Measurements from ENCODE around the gene PTPRM.

PTPRM gene

GRCh38 chr18:7786569-7786968 lies 219.5 kb downstream of the PTPRM start:
- Histone ChIP-seq H3F3A (ENCODE audit: insufficient read depth, low read length) (no peaks in the 10 kb centered on the region), H4K20me1 (ENCODE audit: insufficient read depth, low read length) (no peaks in the 10 kb centered on the region), H3K9ac (ENCODE audit: low read length) (no peak overlapping the region), H3K27me3 (replicated peaks; ENCODE audit: insufficient read depth, low read length) (no peaks in the 10 kb centered on the region), H3K36me3 (replicated peaks; ENCODE audit: insufficient read depth, low read length) (no peaks in the 10 kb centered on the region), H3K4me3 (ENCODE audit: low read length) (no peak overlapping the region), H3K79me2 (ENCODE audit: low read length) (no peaks in the 10 kb centered on the region), H3K9me3 (replicated peaks; ENCODE audit: insufficient read depth, low read length) (no peaks in the 10 kb centered on the region), H3K4me2 (ENCODE audit: low read depth, low read length) (no peak overlapping the region), H3K9me2 (replicated peaks; ENCODE audit: insufficient read depth, low read length) (no peaks in the 10 kb centered on the region), H3K4me1 (ENCODE audit: low read length) (no peaks in the 10 kb centered on the region), H3K27ac (ENCODE audit: low read length) (no peak overlapping the region), H2AFZ (ENCODE audit: low read length) (no peak overlapping the region)
- no peak for DNase-seq
- TF ChIP-seq EZH2 (optimal IDR thresholded peaks at IDR 0.05; ENCODE audit: low read depth, low read length), result no peak
- TF ChIP-seq, protein P1, sequence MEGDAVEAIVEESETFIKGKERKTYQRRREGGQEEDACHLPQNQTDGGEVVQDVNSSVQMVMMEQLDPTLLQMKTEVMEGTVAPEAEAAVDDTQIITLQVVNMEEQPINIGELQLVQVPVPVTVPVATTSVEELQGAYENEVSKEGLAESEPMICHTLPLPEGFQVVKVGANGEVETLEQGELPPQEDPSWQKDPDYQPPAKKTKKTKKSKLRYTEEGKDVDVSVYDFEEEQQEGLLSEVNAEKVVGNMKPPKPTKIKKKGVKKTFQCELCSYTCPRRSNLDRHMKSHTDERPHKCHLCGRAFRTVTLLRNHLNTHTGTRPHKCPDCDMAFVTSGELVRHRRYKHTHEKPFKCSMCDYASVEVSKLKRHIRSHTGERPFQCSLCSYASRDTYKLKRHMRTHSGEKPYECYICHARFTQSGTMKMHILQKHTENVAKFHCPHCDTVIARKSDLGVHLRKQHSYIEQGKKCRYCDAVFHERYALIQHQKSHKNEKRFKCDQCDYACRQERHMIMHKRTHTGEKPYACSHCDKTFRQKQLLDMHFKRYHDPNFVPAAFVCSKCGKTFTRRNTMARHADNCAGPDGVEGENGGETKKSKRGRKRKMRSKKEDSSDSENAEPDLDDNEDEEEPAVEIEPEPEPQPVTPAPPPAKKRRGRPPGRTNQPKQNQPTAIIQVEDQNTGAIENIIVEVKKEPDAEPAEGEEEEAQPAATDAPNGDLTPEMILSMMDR (IDR thresholded peaks at IDR 0.05; ENCODE audit: low read length), result no peak
- TF ChIP-seq EZH2phosphoT487 (IDR thresholded peaks at IDR 0.05; ENCODE audit: low read length), result no peak

GRCh38 chr18:7787339-7787738 lies 220.2 kb downstream of the PTPRM start:
- H3K4me1 ChIP-seq (ENCODE audit: low read length), result no peaks in the 10 kb centered on the region
- no peaks in the 10 kb centered on the region for H3F3A ChIP-seq (ENCODE audit: insufficient read depth, low read length)
- H3K9me3 ChIP-seq (replicated peaks; ENCODE audit: insufficient read depth, low read length), result no peaks in the 10 kb centered on the region
- TF ChIP-seq, protein P1 (IDR thresholded peaks at IDR 0.05; ENCODE audit: low read length), result no peak
- TF ChIP-seq EZH2 (optimal IDR thresholded peaks at IDR 0.05; ENCODE audit: low read depth, low read length) (no peak), EZH2phosphoT487 (IDR thresholded peaks at IDR 0.05; ENCODE audit: low read length) (no peak)
- H3K27me3 ChIP-seq (replicated peaks; ENCODE audit: insufficient read depth, low read length), result no peaks in the 10 kb centered on the region
- H3K9me2 ChIP-seq (replicated peaks; ENCODE audit: insufficient read depth, low read length), result no peaks in the 10 kb centered on the region
- H3K9ac ChIP-seq (ENCODE audit: low read length), result no peak overlapping the region
- no peak for DNase-seq
- no peak overlapping the region for H3K4me2 ChIP-seq (ENCODE audit: low read depth, low read length)
- no peak overlapping the region for H3K4me3 ChIP-seq (ENCODE audit: low read length)
- H2AFZ ChIP-seq (ENCODE audit: low read length), result no peak overlapping the region
- no peak overlapping the region for H3K27ac ChIP-seq (ENCODE audit: low read length)
- no peaks in the 10 kb centered on the region for H3K79me2 ChIP-seq (ENCODE audit: low read length)
- no peaks in the 10 kb centered on the region for H3K36me3 ChIP-seq (replicated peaks; ENCODE audit: insufficient read depth, low read length)
- H4K20me1 ChIP-seq (ENCODE audit: insufficient read depth, low read length), result no peaks in the 10 kb centered on the region

- Histone ChIP-seq H3K4me3 (ENCODE audit: low read length) (no peak overlapping the region), H3K4me1 (ENCODE audit: low read length) (no peaks in the 10 kb centered on the region), H3K79me2 (ENCODE audit: low read length) (no peaks in the 10 kb centered on the region), H2AFZ (ENCODE audit: low read length) (no peak overlapping the region), H3K27me3 (replicated peaks; ENCODE audit: insufficient read depth, low read length) (no peaks in the 10 kb centered on the region), H3K36me3 (replicated peaks; ENCODE audit: insufficient read depth, low read length) (no peaks in the 10 kb centered on the region), H3K4me2 (ENCODE audit: low read depth, low read length) (no peak overlapping the region), H3K9me3 (replicated peaks; ENCODE audit: insufficient read depth, low read length) (no peaks in the 10 kb centered on the region), H3K9me2 (replicated peaks; ENCODE audit: insufficient read depth, low read length) (no peaks in the 10 kb centered on the region), H3F3A (ENCODE audit: insufficient read depth, low read length) (no peaks in the 10 kb centered on the region), H3K27ac (ENCODE audit: low read length) (no peak overlapping the region), H4K20me1 (ENCODE audit: insufficient read depth, low read length) (no peaks in the 10 kb centered on the region), H3K9ac (ENCODE audit: low read length) (no peak overlapping the region)
- DNase-seq, result no peak
- TF ChIP-seq EZH2phosphoT487 (IDR thresholded peaks at IDR 0.05; ENCODE audit: low read length) (no peak), EZH2 (optimal IDR thresholded peaks at IDR 0.05; ENCODE audit: low read depth, low read length) (no peak)
- TF ChIP-seq, protein P1 (IDR thresholded peaks at IDR 0.05; ENCODE audit: low read length), result peak; percentile 24
These were observed 222.9 kb downstream of the PTPRM start for GRCh38 chr18:7789856-7790552.
